Brain microvascular endothelial cell (primary cell): Measurements from ENCODE around the gene RPS6KC1.

Experiments
- DNase-seq: peaks from one replicate; pipeline ENCODE4 v3.0.0-alpha.2; 2020
- H3K27ac ChIP-seq: fragments of 250-450 bp; sonication (Bioruptor Pico); 2 replicates; pipeline ENCODE4 v1.5.1; 2020; ENCODE audit warnings: mild to moderate bottlenecking, moderate library complexity
- H3K27me3 ChIP-seq: fragments of 250-450 bp; sonication (Bioruptor Pico); replicated peaks from 2 replicates; pipeline ENCODE4 v1.5.1; 2020; ENCODE audit warnings: mild to moderate bottlenecking
- H3K36me3 ChIP-seq: fragments of 250-450 bp; sonication (Bioruptor Pico); replicated peaks from 2 replicates; pipeline ENCODE4 v1.5.1; 2020; ENCODE audit warnings: mild to moderate bottlenecking
- H3K4me3 ChIP-seq: 2 replicates; pipeline ENCODE4 v1.5.1; 2011; ENCODE audit warnings: low read depth, mild to moderate bottlenecking, control low read depth, low read length, moderate library complexity
- in situ Hi-C: cut with HindIII; loops from 2 replicates; pipeline ENCODE4 v1.10.0; 2017; ENCODE audit warnings: low sequenced_read_pairs, low pct_ligation_motif_present
- TF ChIP-seq, protein P1 (sequence below): IDR thresholded peaks from 2 replicates; pipeline ENCODE4 v1.5.1; 2011; ENCODE audit warnings: low read depth, mild to moderate bottlenecking, moderate library complexity, low read length, control low read depth, inconsistent platforms; ENCODE audit errors: missing control alignments

RPS6KC1 gene

DNA sequence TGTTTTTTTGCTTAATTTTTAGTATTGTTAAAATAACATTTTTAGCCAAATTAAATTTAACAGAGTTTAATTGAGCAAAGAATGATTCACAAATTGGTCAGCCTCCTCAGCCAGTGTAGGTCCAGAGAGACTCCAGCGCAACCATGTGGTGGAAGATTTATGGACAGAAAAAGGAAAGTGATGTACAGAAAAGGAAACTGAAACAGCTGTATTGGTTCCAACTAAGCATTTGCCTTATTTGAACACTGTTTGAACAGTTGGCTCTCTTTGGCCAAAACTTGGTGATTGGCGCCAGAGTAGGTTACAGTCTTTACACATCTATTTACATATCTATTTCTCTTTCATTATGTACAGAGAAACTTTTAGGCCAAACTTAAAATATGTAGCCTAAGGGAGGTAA is 19.4 kb downstream of the RPS6KC1 start:
- in situ Hi-C loops: no loop called here
- DNase-seq: peak; percentile 59
- H3K4me3 ChIP-seq: no peak overlapping the region
- no peaks in the 10 kb centered on the region for H3K27me3 ChIP-seq
- H3K27ac ChIP-seq: no peak overlapping the region
- H3K36me3 ChIP-seq: no peaks in the 10 kb centered on the region
- TF ChIP-seq, protein P1, sequence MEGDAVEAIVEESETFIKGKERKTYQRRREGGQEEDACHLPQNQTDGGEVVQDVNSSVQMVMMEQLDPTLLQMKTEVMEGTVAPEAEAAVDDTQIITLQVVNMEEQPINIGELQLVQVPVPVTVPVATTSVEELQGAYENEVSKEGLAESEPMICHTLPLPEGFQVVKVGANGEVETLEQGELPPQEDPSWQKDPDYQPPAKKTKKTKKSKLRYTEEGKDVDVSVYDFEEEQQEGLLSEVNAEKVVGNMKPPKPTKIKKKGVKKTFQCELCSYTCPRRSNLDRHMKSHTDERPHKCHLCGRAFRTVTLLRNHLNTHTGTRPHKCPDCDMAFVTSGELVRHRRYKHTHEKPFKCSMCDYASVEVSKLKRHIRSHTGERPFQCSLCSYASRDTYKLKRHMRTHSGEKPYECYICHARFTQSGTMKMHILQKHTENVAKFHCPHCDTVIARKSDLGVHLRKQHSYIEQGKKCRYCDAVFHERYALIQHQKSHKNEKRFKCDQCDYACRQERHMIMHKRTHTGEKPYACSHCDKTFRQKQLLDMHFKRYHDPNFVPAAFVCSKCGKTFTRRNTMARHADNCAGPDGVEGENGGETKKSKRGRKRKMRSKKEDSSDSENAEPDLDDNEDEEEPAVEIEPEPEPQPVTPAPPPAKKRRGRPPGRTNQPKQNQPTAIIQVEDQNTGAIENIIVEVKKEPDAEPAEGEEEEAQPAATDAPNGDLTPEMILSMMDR: peak; percentile 50

DNA sequence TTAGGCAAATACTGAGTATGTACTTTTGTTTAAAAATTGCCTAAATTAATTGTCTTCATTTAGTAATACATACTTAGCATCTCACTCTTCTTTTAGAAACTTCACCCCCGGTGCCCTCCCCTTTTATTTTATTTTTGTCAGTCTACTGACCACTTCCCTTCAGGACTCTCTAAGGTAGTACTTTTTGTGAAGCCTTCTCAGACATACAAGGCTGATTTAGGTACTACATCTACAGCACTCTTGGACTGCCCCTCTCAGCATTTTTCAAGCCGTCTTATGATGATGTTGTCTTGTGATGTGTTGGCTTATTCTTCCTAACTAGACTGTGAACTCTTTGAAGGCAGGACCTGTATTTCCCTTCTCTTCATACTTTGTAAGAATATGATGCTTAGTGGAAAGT is 24.7 kb downstream of the RPS6KC1 start:
- no peak for DNase-seq

DNA sequence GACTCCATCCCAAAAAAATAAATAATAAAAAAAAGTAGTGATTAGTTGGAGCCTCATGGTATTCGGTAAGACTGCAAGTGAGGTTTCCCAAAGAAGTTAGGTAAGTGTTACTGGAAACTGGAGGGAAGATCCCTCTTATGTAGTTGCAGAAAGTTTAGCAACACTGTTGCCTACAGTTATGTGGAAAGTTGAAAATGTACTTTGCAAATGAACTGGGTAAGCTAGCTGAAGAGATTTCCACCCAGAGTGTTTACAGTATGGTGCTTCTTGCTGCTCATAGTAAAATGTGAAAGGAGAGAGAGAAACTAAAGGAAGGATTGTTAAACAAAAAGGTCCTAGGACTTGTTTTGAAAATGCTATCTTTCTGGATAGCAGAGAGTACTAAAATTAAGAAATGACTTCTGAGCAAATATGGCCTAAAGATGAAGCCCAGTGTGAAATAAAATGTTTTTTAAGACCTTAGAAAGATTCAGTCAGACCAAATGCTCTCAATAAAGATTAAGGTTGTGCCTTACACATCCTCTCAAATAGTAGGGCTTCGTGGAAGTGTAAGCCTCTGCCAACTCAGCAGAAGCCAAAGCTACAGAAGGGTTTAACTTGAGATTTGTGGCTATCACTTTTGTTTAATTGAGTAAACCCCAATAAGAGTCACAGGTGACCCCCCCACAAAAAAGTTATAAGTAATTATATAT is 31.5 kb downstream of the RPS6KC1 start:
- Histone ChIP-seq H3K27me3 (no peaks in the 10 kb centered on the region), H3K36me3 (peaks cover 16% of the 10 kb centered on the region), H3K4me3 (no peak overlapping the region), H3K27ac (no peak overlapping the region)
- in situ Hi-C loops: no loop called here
- no peak for DNase-seq
- TF ChIP-seq, protein P1: no peak

More for the DNA sequence above, 24.7 kb downstream of the RPS6KC1 start:
- H3K27me3 ChIP-seq: no peaks in the 10 kb centered on the region
- no peaks in the 10 kb centered on the region for H3K36me3 ChIP-seq
- H3K27ac ChIP-seq: no peak overlapping the region
- no peak overlapping the region for H3K4me3 ChIP-seq
- in situ Hi-C loops: no loop called here
- TF ChIP-seq, protein P1: no peak

DNA sequence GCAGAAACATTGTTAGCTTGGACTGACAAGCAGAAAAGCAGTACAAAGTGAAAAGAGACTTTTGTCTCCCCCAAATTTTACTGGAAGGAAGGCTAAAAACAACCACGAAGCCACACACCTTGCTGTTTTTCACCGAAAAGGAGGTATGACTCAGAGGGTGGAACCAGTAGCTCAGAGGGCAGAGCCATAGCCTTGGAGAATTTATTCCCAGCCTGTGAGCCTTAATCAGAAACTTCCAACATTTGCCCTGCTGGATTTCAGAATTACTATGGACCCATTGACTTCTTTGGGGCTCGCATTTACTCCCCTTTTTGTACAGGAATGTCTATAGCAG is 32.0 kb downstream of the RPS6KC1 start:
- H3K4me3 ChIP-seq: no peak overlapping the region
- H3K36me3 ChIP-seq: peaks cover 21% of the 10 kb centered on the region
- no peak overlapping the region for H3K27ac ChIP-seq
- TF ChIP-seq, protein P1: no peak
- DNase-seq: no peak
- in situ Hi-C loops: no loop called here
- H3K27me3 ChIP-seq: no peaks in the 10 kb centered on the region

DNA sequence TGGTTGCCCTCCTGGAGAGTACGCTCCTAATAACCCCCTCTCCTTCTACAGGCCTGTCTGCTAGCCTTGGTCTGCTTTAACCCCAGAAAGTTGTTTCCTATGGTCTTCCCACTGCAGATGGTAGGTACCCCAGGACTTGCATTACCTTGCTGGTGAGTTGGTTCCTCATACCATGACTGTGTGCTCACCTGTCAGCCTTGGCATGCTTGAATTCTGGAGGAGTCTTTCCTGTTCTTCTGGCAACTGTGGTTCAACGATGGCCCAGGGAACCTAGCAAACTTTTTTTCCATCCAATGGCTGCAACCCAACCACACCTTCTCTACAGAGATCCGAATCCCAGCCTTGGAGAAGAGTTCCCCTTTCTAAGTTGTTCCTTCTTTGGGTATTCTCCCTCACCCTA is 36.9 kb downstream of the RPS6KC1 start:
- H3K27ac ChIP-seq: no peak overlapping the region
- no peak for DNase-seq
- no peak overlapping the region for H3K4me3 ChIP-seq
- TF ChIP-seq, protein P1: no peak
- in situ Hi-C loops: no loop called here
- H3K36me3 ChIP-seq: peaks cover 18% of the 10 kb centered on the region
- no peaks in the 10 kb centered on the region for H3K27me3 ChIP-seq

DNA sequence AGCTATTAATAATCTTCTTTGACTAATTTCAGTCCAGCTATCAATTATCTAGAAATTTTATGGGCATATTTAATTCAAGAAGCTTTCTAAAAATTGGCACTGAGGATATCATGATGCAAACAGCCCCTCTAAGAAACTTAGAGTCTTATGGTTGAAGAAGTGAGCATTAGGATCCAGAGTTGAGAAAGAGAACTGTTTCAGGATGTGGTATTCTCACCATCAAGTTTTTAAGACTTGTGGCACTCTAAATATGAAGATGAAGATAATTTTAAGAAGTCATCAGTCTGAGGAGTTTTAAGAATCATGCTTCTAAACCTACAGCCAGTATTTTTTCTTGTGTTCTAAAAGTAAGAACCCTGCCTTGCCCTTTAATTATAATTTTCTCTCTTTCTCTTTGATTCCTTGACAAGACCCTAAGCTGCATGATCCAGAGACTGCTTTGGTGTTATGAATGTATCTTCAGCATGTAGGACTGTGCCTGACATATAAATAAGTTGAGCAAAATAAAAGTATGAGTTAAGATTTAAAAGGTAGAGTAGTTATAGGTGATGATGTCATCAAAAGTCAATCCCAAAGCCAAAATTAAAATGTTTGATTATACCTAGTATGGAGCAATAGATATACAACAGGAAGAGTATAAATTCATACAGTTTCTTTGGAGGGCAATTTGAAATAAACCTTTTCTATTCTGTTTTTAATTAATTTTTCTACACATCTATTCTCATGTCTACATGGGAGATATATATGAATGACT is 39.1 kb downstream of the RPS6KC1 start:
- no peak overlapping the region for H3K4me3 ChIP-seq
- H3K27ac ChIP-seq: no peak overlapping the region
- H3K36me3 ChIP-seq: peaks cover 14% of the 10 kb centered on the region
- in situ Hi-C loops: no loop called here
- TF ChIP-seq, protein P1: no peak
- no peak for DNase-seq
- H3K27me3 ChIP-seq: no peaks in the 10 kb centered on the region
